ENCODE measurements around the gene NABP2.

GRCh38 chr12:56178347-56178746 lies 45.8 kb upstream of the NABP2 start:
- TF ChIP-seq CTCF (conservative IDR thresholded peaks at IDR 0.05; ENCODE audit: low read depth, low read length) (no peak), POLR2A (IDR thresholded peaks at IDR 0.05; ENCODE audit: low read depth, low read length) (no peak), MXI1 (IDR thresholded peaks at IDR 0.05; ENCODE audit: borderline replicate concordance, low read depth, low read length) (no peak), SMC3 (IDR thresholded peaks at IDR 0.05; ENCODE audit: low read depth, low read length) (no peak), BHLHE40 (IDR thresholded peaks at IDR 0.05; ENCODE audit: low read depth, low read length) (no peak), RAD21 (IDR thresholded peaks at IDR 0.05; ENCODE audit: low read length) (no peak), FOS (IDR thresholded peaks at IDR 0.05; ENCODE audit: low read depth, low read length) (no peak), CHD1 (IDR thresholded peaks at IDR 0.05; ENCODE audit: low read depth, low read length) (no peak), RCOR1 (IDR thresholded peaks at IDR 0.05; ENCODE audit: insufficient replicate concordance, low read length) (no peak), CEBPB (IDR thresholded peaks at IDR 0.05; ENCODE audit: low read depth, low read length) (no peak)
- TF ChIP-seq, protein P1, sequence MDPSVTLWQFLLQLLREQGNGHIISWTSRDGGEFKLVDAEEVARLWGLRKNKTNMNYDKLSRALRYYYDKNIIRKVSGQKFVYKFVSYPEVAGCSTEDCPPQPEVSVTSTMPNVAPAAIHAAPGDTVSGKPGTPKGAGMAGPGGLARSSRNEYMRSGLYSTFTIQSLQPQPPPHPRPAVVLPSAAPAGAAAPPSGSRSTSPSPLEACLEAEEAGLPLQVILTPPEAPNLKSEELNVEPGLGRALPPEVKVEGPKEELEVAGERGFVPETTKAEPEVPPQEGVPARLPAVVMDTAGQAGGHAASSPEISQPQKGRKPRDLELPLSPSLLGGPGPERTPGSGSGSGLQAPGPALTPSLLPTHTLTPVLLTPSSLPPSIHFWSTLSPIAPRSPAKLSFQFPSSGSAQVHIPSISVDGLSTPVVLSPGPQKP (IDR thresholded peaks at IDR 0.05; ENCODE audit: borderline replicate concordance, low read depth, low read length), result no peak
- TF ChIP-seq, protein P2, sequence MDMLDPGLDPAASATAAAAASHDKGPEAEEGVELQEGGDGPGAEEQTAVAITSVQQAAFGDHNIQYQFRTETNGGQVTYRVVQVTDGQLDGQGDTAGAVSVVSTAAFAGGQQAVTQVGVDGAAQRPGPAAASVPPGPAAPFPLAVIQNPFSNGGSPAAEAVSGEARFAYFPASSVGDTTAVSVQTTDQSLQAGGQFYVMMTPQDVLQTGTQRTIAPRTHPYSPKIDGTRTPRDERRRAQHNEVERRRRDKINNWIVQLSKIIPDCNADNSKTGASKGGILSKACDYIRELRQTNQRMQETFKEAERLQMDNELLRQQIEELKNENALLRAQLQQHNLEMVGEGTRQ (IDR thresholded peaks at IDR 0.05; ENCODE audit: low read depth, low read length), result no peak
